Stromal cell of bone marrow (primary cell): ENCODE results near the gene S100A10.

Experiments used
- DNase-seq: peaks from one replicate; pipeline ENCODE4 v3.0.0-alpha.2; 2012; ENCODE audit warnings: low read depth

S100A10 gene

DNA sequence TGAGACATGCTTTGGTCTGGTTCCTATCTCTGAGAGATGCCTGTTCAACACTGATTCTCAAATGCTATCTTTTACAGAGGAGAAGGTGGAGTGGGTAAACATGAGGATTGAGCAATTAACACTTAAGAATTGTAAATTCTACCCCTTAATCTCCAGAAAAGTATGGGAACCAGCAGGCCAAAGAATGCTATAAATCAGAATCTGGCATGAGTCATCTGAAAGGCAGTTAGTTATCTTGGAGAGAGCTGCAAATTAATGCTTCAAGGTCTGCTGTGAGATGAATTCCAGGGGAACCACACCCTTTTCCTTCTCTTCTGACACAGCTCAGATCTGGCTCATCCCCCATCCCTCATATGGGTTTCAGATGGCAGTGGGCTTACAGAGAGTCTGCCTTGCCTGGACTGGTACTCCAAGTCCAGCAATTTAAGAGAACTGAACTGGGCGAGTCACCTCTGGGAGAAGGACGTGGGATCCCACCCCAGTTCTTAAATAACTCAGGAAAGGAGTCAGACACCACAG lies 5.2 kb downstream of the S100A10 start:
- DNase-seq = no peak

GRCh38 chr1:151986501-151987190 lies 7.0 kb downstream of the S100A10 start:
- no peak for DNase-seq

DNA sequence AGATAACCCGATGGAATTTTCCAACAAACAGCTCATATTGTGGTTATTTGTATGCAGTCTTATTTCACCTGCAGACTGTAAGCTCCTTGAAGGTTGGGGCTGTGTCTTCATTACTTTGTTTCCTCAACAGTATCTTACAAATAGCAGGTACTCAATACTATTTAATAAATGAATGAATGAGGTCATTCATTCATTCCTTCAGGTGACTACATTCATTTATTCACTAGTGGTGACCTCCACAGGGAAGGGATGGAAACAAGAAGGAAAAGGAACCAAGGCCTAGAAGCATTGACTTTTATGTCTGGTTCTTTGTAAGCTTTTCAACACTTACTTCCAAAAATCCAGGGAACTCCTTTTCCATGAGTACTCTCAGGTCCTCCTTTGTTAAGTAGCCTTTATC lies 7.9 kb downstream of the S100A10 start:
- DNase-seq = no peak

- no peak for DNase-seq
Measured at GRCh38 chr1:151985270-151985669, 8.4 kb downstream of the S100A10 start.

GRCh38 chr1:151984313-151984956 lies 9.2 kb downstream of the S100A10 start:
- no peak for DNase-seq

- no peak for DNase-seq
Measured at GRCh38 chr1:151982300-151983005, 11.2 kb downstream of the S100A10 start.

DNA sequence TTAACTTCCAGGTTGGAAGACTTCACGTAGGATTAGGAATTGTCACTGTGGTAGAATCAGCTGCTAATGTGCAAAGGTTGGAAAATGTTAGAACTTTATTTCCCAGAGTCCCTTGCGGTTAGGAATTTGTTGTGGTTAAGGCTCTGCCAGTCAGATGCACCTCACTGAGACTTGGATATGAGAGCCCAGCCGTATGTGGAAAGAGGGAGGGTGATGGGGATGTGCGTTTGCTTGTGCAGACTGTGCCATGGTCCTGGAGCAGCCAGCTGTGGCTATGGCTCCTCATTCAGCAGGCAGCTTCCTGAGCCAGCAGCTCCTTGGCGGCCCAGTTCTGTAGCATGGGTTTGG lies 12.5 kb downstream of the S100A10 start:
- no peak for DNase-seq

- peak; percentile 99 for DNase-seq
Measured at GRCh38 chr1:151980287-151981177, 13.1 kb downstream of the S100A10 start.

DNA sequence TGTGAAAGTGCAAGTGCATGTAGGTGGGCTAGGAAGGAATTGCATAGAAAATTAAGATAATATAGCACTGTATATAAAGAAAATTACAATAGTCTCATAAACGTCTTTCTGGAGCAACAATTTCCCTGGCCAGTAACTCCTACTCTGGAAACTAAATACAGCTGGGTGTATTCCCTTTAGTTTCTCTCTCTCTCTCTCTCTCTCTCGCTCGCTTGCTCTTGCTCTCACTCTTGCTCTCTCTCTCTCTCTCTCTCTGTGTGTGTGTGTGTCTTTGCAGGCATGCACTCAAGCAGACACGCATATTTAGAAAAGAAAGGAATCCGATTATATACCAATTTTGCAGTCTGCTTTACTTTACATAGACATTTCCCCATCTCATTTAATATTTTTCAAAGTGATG lies 14.7 kb downstream of the S100A10 start:
- DNase-seq = no peak

GRCh38 chr1:151977662-151978230 lies 15.9 kb downstream of the S100A10 start:
- no peak for DNase-seq

DNA sequence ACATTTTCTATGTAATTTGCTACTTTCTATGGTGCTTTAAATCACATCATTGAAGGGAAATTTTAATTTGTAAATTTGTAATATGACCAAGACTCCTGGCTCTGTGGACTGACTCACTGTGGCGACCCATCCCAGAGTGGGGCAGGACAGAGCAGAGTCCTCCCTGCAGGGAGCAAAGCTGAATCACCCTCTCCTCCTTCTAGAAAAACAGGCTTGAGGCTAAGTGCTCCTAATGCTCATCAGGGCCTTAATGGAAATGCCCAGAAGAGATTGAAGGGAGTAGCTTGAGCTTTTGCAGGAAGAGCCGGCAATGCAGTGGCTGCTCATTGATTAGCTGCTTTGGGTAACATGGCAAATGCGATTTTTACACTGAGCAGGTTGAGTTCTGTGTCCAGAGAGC lies 16.8 kb downstream of the S100A10 start:
- DNase-seq = peak; percentile 64

- no peak for DNase-seq
Measured at GRCh38 chr1:151976015-151976343, 17.7 kb downstream of the S100A10 start.

- no peak for DNase-seq
Measured at GRCh38 chr1:151975311-151976014, 18.2 kb downstream of the S100A10 start.

DNA sequence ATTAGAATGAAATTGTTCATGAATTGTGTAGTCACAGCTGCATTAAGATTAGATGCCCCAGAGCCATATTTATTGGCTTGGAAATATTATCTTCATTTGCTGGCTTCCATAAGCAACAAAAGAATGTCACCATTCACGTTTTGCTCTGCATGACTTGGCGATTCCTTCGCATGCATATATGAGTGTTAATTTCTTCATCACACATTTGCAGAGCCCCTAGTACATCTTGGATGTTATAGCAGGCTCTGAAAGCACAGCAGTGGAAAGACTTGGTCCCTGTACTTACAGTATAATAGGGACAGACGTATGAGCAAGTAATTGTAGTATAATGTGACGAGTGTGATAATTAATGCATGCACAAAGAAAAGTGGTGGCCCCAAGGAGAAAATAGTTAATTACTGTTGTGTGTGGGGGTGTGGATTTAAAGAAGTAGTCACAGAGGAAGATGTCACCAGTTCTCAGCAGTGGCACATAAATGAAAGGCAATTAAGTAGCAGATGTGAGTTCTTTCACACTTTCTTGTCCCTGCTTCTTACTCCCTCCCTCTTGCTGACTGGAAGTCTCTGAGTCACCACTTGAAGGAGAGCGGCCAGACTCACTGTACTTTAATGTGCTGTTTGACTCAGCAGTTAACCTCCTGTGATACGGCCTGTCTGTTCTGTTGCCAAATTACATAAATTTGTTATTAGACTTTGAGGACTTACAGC lies 21.0 kb downstream of the S100A10 start:
- DNase-seq = peak; percentile 83

GRCh38 chr1:151970626-151971025 lies 23.0 kb downstream of the S100A10 start:
- no peak for DNase-seq

- no peak for DNase-seq
Measured at GRCh38 chr1:151970128-151970527, 23.5 kb downstream of the S100A10 start.

DNA sequence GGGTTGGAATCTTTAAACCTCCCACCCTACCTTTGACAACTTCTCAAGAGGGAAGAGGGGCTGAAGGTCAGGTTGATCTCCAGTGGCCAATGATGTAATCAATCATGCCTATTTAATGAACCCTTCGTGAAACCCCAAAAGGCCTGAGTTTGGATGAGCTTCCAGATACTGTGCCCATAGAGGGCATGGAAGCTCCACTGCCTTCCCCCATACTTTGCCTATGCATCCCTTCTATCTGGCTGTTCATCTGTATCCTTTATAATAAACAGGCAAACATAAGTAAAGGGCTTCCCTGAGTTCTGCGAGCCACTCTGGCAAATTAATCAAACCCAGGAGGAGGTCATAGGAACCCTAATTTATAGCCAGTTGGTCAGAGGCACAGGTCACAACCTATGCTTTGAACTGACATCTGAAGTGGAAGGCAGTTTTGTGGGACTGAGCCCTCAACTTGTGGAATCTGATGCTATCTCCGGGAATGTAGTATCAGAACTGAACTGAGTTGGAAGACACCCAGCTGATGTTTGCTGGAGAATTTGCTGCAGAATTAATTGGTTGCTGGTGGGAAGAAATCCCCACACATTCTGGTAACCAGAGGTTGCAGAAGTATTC lies 24.8 kb downstream of the S100A10 start:
- no peak for DNase-seq

- DNase-seq = no peak
Measured at GRCh38 chr1:151968058-151968457, 25.6 kb downstream of the S100A10 start.

DNA sequence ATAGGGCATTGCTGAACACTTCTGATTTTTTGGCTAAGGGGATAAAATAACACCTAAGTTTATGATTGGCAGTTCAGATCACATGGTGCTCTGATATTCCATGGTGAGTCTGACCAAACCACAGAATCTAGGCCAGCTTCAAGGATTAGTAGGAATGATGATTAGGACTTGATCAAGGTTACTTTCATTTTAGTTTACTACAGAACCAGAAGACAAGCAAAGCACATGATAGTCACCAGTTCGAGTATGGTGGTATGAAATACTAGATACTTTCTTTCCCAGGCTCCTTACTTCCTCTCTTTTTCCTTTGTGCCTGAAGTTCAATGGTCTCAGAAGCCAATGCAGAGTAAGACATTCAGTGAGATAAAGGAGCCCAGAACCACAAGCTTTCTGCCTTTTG lies 26.6 kb downstream of the S100A10 start:
- DNase-seq = no peak

- no peak for DNase-seq
Measured at GRCh38 chr1:151966061-151966460, 27.6 kb downstream of the S100A10 start.
